Fibroblast of lung (primary cell): ENCODE data around the gene SLC25A40. TPM values are rescaled to one million over a fixed set of nuclear protein-coding genes. Genes with fewer than 3 reads are reported as not detected.

Source experiments
- DNase-seq, 2 donors: peaks; one replicate each; pipeline versions ENCODE4 v3.0.0 to v3.0.0-alpha.2; 2010; ENCODE audit warnings: low read depth in 2 of 2
- H2AFZ ChIP-seq: 2 replicates; pipeline ENCODE4 v1.5.1; 2012; ENCODE audit warnings: low read length, control low read depth, inconsistent platforms
- H3K27ac ChIP-seq: 2 replicates; pipeline ENCODE4 v1.5.1; 2011; ENCODE audit warnings: low read length, control low read depth; ENCODE audit not compliant: insufficient read depth
- H3K27me3 ChIP-seq: 2 replicates; pipeline ENCODE4 v1.5.1; 2011; ENCODE audit warnings: mild to moderate bottlenecking, low read length; ENCODE audit not compliant: control insufficient read depth, insufficient read depth
- H3K36me3 ChIP-seq: 2 replicates; pipeline ENCODE4 v1.5.1; 2011; ENCODE audit warnings: low read length; ENCODE audit not compliant: control insufficient read depth, insufficient read depth
- H3K4me1 ChIP-seq: 2 replicates; pipeline ENCODE4 v1.5.1; 2011; ENCODE audit warnings: low read length; ENCODE audit not compliant: control insufficient read depth, insufficient read depth; ENCODE audit errors: extremely low read depth
- H3K4me2 ChIP-seq: 2 replicates; pipeline ENCODE4 v1.5.1; 2011; ENCODE audit warnings: low read length, control low read depth; ENCODE audit not compliant: insufficient read depth; ENCODE audit errors: extremely low read depth
- H3K4me3 ChIP-seq, 4 experiments: fragments of 200-600 bp in 1 of 4; sonication (generic) in 1 of 4; replicated peaks in 1 of 4; 2 replicates each; pipeline ENCODE4 v1.5.1; 2011 to 2016; ENCODE audit warnings: low read length in 4 of 4, low read depth in 3 of 4, mild to moderate bottlenecking in 3 of 4, control low read depth in 2 of 4, inconsistent platforms in 1 of 4, mixed read lengths in 1 of 4; ENCODE audit not compliant: insufficient read depth in 1 of 4; ENCODE audit errors: control extremely low read depth in 1 of 4
- H3K79me2 ChIP-seq: 2 replicates; pipeline ENCODE4 v1.5.1; 2012; ENCODE audit warnings: mild to moderate bottlenecking, low read length, inconsistent platforms; ENCODE audit not compliant: control insufficient read depth, insufficient read depth
- H3K9ac ChIP-seq: 2 replicates; pipeline ENCODE4 v1.5.1; 2011; ENCODE audit warnings: mild to moderate bottlenecking, low read length, control low read depth; ENCODE audit not compliant: insufficient read depth
- H3K9me3 ChIP-seq: 2 replicates; pipeline ENCODE4 v1.5.1; 2012; ENCODE audit warnings: low read depth, low read length; ENCODE audit not compliant: control insufficient read depth, insufficient read depth
- H4K20me1 ChIP-seq: 2 replicates; pipeline ENCODE4 v1.5.1; 2011; ENCODE audit warnings: low read length; ENCODE audit not compliant: control insufficient read depth, insufficient read depth; ENCODE audit errors: extremely low read depth
- CTCF ChIP-seq, 2 donors: IDR thresholded peaks in 1 of 2; conservative IDR thresholded peaks in 1 of 2; 1 replicate in 1 of 2; 2 replicates in 1 of 2; pipeline ENCODE4 v1.5.1; 2011 to 2012; ENCODE audit warnings: low read length in 2 of 2, control low read depth in 1 of 2, inconsistent platforms in 1 of 2, low read depth in 1 of 2, mild to moderate bottlenecking in 1 of 2
- EZH2 ChIP-seq: IDR thresholded peaks from 2 replicates; pipeline ENCODE4 v1.5.1; 2012; ENCODE audit warnings: low read length, control low read depth, mild to moderate bottlenecking; ENCODE audit errors: missing control alignments
- polyA plus RNA-seq, 2 donors: library from polyadenylated mRNA; depleted of rRNA in 1 of 2; stranded (reverse) in 1 of 2; unstranded in 1 of 2; fragments of >200 nt; gene quantifications; 2 replicates each; pipeline ENCODE4 v1.2.1, GENCODE V29; 2011 to 2012; ENCODE audit warnings: missing spikeins in 1 of 2
- total RNA-seq: library from RNA; depleted of rRNA; stranded (reverse); fragments of >200 nt; gene quantifications from 2 replicates; pipeline ENCODE4 v1.2.1, GENCODE V29; 2014

SLC25A40 gene
- total and polyA plus RNA-seq, 2 donors (not counting 1 experiment from before 2014, with no cell fraction given): 6.3 to 10.2 TPM

- no peak for DNase-seq
Measured at GRCh38 chr7:87797395-87797794, 78.8 kb downstream of the SLC25A40 start.

GRCh38 chr7:87785368-87785995 lies 90.7 kb downstream of the SLC25A40 start:
- Histone ChIP-seq H3K27me3 (no peaks in the 10 kb centered on the region), H3K4me2 (no peak overlapping the region), H3K4me1 (no peaks in the 10 kb centered on the region), H3K27ac (no peak overlapping the region), H2AFZ (no peak overlapping the region), H3K9ac (no peak overlapping the region), H3K79me2 (no peaks in the 10 kb centered on the region), H3K9me3 (no peaks in the 10 kb centered on the region), H3K36me3 (no peaks in the 10 kb centered on the region), H4K20me1 (no peaks in the 10 kb centered on the region), H3K4me3 (no peak overlapping the region)
- DNase-seq: no peak
- no peak for TF ChIP-seq EZH2
- no peak for TF ChIP-seq CTCF (conservative IDR thresholded peaks at IDR 0.05 in 1 of 2, IDR thresholded peaks at IDR 0.05 in 1 of 2; ENCODE audit: low read depth in 1 of 2, low read length in 2 of 2)

More at GRCh38 chr7:87797395-87797794, 78.8 kb downstream of the SLC25A40 start:
- no peaks in the 10 kb centered on the region for H3K9me3 ChIP-seq
- H3K79me2 ChIP-seq: no peaks in the 10 kb centered on the region
- no peak overlapping the region for H2AFZ ChIP-seq
- no peak overlapping the region for H3K9ac ChIP-seq
- no peaks in the 10 kb centered on the region for H3K27me3 ChIP-seq
- TF ChIP-seq EZH2: no peak
- H3K36me3 ChIP-seq: no peaks in the 10 kb centered on the region
- no peaks in the 10 kb centered on the region for H4K20me1 ChIP-seq
- H3K27ac ChIP-seq: no peak overlapping the region
- no peak overlapping the region for H3K4me3 ChIP-seq
- no peak overlapping the region for H3K4me2 ChIP-seq
- no peaks in the 10 kb centered on the region for H3K4me1 ChIP-seq

GRCh38 chr7:87784424-87784823 lies 91.7 kb downstream of the SLC25A40 start:
- no peak overlapping the region for H2AFZ ChIP-seq
- no peaks in the 10 kb centered on the region for H3K9me3 ChIP-seq
- peak in 1 of 2 donors; percentile 2 for DNase-seq
- no peaks in the 10 kb centered on the region for H3K4me1 ChIP-seq
- H3K4me2 ChIP-seq: no peak overlapping the region
- no peaks in the 10 kb centered on the region for H3K27me3 ChIP-seq
- no peaks in the 10 kb centered on the region for H3K79me2 ChIP-seq
- peak in 1 of 2 donors; percentile 5 for TF ChIP-seq CTCF (conservative IDR thresholded peaks at IDR 0.05 in 1 of 2, IDR thresholded peaks at IDR 0.05 in 1 of 2; ENCODE audit: low read depth in 1 of 2, low read length in 2 of 2)
- TF ChIP-seq EZH2: no peak
- H3K36me3 ChIP-seq: no peaks in the 10 kb centered on the region
- H4K20me1 ChIP-seq: no peaks in the 10 kb centered on the region
- no peak overlapping the region for H3K27ac ChIP-seq
- H3K4me3 ChIP-seq: no peak overlapping the region
- H3K9ac ChIP-seq: no peak overlapping the region

Other genes starting within 250 kb of the SLC25A40 start
- 0.26 and 1.5 TPM in 2 replicates for gene RUNDC3B, start 248.0 kb downstream of the SLC25A40 start, total RNA-seq
- gene RUNDC3B, start 248.0 kb downstream of the SLC25A40 start, polyA plus RNA-seq: 0.19 and 0.30 TPM in 2 replicates
- 11.3 and 13.9 TPM in 2 replicates for gene DBF4, start 133 bp upstream of the SLC25A40 start, total RNA-seq
- 5.5 and 14.8 TPM in 2 replicates for gene DBF4, start 133 bp upstream of the SLC25A40 start, polyA plus RNA-seq
- 0.51 and 0.66 TPM in 2 replicates for gene ADAM22, start 57.9 kb upstream of the SLC25A40 start, total RNA-seq
- 0.18 and 0.33 TPM in 2 replicates for gene ADAM22, start 57.9 kb upstream of the SLC25A40 start, polyA plus RNA-seq